Measurements from ENCODE around the gene ADAP1. TPM values are rescaled to one million over a fixed set of nuclear protein-coding genes. Genes with fewer than 3 reads are reported as not detected.

ADAP1 gene
- total and polyA plus RNA-seq, 11 donors = 3.1 to 16.5 (median 12.0) TPM

DNA sequence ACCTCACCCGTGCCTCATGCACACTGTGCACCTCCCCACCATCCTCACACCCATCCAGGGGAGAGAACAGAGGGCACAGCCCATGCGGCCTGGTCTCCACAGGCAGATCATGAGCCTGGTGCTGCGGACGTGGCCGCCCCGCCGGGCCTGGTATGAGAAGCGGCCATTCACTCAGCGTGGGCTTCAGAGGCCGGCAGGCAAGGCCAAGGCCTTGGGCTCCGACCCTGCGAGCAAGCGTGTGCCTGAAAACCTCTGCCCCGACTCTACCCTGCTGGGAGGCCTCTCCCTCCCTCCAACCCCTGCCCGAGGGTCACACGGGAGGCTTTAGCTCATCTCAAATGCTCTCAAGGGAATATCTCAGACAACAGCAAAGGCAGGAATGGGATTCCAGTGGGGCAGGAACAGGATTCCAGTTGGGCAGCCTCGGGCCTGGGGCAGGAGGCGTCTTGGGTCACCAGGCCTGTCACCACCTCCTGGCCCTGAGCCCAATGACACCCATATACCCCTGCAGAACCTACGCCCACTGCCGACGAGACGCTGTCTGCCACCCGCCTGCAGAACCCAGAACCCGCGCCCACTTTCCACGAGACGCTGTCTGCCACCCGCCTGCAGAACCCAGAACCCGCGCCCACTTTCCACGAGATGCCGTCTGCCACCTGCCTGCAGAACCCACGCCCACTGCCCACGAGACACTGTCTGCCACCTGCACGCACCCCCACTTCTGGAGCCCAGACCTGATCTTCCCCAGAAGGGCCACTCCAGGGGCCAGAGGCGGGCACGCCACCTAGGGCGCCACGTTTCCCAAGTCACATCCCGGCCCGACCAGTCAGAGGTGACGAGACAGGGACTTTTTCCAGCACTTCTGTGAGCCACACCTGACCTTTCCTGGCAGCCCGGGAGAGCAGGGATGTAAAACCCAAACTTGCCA, 38.9 kb downstream of the ADAP1 start:
- Histone ChIP-seq H3K27me3 (no peaks in the 10 kb centered on the region), H3K4me3 (no peak overlapping the region), H3K9me3 (no peaks in the 10 kb centered on the region), H3K4me1 (peaks cover 0 to 6% (median 0%) of the 10 kb centered on the region in 12 donors), H3K27ac (no peak overlapping the region), H3K36me3 (no peaks in the 10 kb centered on the region)
- DNase-seq (peak in 3 of 5 donors; percentile 6 to 60 (median 17)), ATAC-seq (no peak)
- intact Hi-C loops (cut with DNase I) = loop anchor here in 2 of 10 donors (10.0 kb wide), 1 partner anchor 149 kb away; no protein-coding TSS in a partner anchor
- 86 to 92% (median 88%) methylated on average over 42 to 43 of the region's 43 CpGs for WGBS, 4 donors
- no peak for TF ChIP-seq POLR2A (IDR thresholded peaks at IDR 0.05)
- TF ChIP-seq, protein P1, sequence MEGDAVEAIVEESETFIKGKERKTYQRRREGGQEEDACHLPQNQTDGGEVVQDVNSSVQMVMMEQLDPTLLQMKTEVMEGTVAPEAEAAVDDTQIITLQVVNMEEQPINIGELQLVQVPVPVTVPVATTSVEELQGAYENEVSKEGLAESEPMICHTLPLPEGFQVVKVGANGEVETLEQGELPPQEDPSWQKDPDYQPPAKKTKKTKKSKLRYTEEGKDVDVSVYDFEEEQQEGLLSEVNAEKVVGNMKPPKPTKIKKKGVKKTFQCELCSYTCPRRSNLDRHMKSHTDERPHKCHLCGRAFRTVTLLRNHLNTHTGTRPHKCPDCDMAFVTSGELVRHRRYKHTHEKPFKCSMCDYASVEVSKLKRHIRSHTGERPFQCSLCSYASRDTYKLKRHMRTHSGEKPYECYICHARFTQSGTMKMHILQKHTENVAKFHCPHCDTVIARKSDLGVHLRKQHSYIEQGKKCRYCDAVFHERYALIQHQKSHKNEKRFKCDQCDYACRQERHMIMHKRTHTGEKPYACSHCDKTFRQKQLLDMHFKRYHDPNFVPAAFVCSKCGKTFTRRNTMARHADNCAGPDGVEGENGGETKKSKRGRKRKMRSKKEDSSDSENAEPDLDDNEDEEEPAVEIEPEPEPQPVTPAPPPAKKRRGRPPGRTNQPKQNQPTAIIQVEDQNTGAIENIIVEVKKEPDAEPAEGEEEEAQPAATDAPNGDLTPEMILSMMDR (IDR thresholded peaks at IDR 0.05) = no peak

DNA sequence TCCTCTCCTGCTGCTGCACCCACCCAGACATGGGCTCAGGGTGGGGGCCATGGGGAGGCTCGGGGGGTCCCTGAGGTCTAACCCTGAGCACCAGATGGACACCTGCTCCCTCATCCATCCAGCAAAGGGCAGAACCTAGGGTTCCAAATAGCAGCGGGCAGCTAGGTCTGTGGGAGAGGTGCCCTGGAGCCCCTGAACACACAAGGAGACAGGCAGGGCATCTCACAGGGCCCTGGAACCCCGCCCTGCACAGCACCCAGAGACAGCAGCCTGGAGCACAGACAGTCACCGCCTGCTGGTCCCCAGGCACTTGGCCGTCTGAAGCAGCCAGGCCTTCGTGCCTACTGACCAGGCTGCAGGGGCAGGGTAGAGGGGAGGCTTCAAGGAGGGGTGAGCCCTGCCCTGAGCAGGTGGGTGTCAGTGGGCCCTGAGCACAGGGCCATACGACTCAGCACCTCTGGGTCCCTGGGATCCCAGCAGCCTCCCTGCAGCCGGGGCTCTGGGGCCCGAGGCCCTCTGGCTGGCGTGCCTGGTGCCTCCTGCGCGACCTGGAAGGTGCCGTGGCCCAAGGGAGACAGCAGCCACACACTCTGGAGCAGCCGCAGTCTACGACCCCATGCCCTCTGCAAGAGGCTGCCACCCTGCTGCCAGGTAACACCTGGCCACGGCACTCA, 39.8 kb downstream of the ADAP1 start:
- Histone ChIP-seq H3K4me1 (peaks cover 0 to 14% (median 0%) of the 10 kb centered on the region in 12 donors), H3K36me3 (no peaks in the 10 kb centered on the region), H3K4me3 (no peak overlapping the region), H3K27me3 (no peaks in the 10 kb centered on the region), H3K9me3 (no peaks in the 10 kb centered on the region), H3K27ac (no peak overlapping the region)
- intact Hi-C loops (cut with DNase I) = loop anchor here in 2 of 10 donors (5.0 to 10.0 kb wide), 2 partner anchors 33 to 150 kb away; no protein-coding TSS in a partner anchor
- TF ChIP-seq POLR2A (IDR thresholded peaks at IDR 0.05) = no peak
- TF ChIP-seq, protein P1 (IDR thresholded peaks at IDR 0.05) = no peak
- ATAC-seq (no peak), DNase-seq (peak in 1 of 5 donors; percentile 22)
- WGBS, 4 donors = 77 to 95% (median 89%) methylated on average over 5 to 16 of the region's 16 CpGs

DNA sequence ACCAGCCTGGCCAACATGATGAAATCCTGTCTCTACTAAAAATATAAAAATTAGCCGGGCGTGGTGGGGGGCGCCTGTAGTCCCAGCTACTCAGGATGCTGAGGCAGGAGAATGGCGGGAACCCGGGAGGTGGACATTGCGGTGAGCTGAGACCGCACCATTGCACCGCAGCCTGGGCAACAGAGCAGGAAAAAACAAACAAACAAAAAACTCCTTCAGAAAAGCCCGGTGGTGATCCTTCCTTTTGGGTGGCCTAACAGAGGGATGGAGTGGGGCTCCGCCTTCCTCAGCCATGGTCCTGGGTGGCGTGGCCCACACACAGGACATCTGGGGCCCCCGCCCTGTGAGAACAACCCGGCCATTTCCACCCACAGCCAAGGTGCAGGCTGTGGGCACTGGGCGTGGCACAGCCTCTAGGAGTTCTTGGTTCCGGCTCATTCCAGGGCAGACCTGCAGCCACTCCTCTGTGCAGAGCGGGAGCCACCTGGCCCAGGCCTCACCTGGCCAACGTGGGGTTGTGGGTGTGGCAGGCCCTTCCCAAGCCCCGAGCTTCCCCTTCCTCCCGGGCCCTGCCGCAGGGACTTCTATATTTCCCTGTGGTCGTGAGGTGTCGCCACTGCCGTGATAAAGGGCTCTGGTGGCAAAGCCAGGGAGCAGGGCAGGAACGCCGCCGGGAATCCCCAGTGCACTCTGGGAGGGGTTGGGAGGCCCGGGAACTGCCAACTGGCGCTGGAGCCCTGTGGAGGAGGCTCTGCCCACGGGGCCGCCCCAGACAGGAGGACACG, 40.6 kb downstream of the ADAP1 start:
- Histone ChIP-seq H3K36me3 (no peaks in the 10 kb centered on the region), H3K4me1 (peaks cover 0 to 18% (median 4%) of the 10 kb centered on the region in 12 donors), H3K9me3 (no peaks in the 10 kb centered on the region), H3K27me3 (no peaks in the 10 kb centered on the region), H3K27ac (no peak overlapping the region), H3K4me3 (no peak overlapping the region)
- no peak for DNase-seq
- intact Hi-C loops (cut with DNase I) = loop anchor here in 2 of 10 donors (5.0 to 10.0 kb wide), 2 partner anchors 33 to 151 kb away; no protein-coding TSS in a partner anchor
- WGBS, 4 donors = 69 to 81% (median 72%) methylated on average over 13 to 31 of the region's 31 CpGs
- TF ChIP-seq, protein P1 (IDR thresholded peaks at IDR 0.05) = peak in 1 of 12 donors; percentile 14
- TF ChIP-seq POLR2A (IDR thresholded peaks at IDR 0.05) = no peak
- peak in 2 of 4 donors; percentile 9 to 55 for ATAC-seq

Measured in heart left ventricle (tissue), 16 donors.